Hematopoietic multipotent progenitor cell treated with erythropoietin and hydrocortisone succinate and interleukin-3 and kit ligand, for 6 days (in vitro differentiated cells): ENCODE measurements around the gene CACYBP.

Source experiments
- DNase-seq: peaks from one replicate; pipeline ENCODE4 v3.0.0-alpha.2; 2015

Gene CACYBP

GRCh38 chr1:174999936-175000696 is at the start of gene CACYBP:
Gene CACYBP (plus strand): TSS chr1:174999947. CDS start chr1:175000181, 234 bp downstream.
- peak; percentile 58 for DNase-seq

GRCh38 chr1:174953285-174954072 is 46.3 kb upstream of the CACYBP start:
- DNase-seq: no peak

- no peak for DNase-seq
These were observed 45.7 kb upstream of the CACYBP start for GRCh38 chr1:174954073-174954460.

- DNase-seq: no peak
These were observed 44.8 kb upstream of the CACYBP start for GRCh38 chr1:174954671-174955669.

- DNase-seq: no peak
These were observed 43.7 kb upstream of the CACYBP start for GRCh38 chr1:174956086-174956485.

GRCh38 chr1:174956976-174957375 is 42.8 kb upstream of the CACYBP start:
- DNase-seq: no peak

GRCh38 chr1:174957829-174958228 is 41.9 kb upstream of the CACYBP start:
- no peak for DNase-seq

- DNase-seq: no peak
These were observed 41.4 kb upstream of the CACYBP start for GRCh38 chr1:174958396-174958795.

GRCh38 chr1:174960362-174960761 is 39.4 kb upstream of the CACYBP start:
- no peak for DNase-seq

GRCh38 chr1:174963529-174964125 is 36.1 kb upstream of the CACYBP start:
- peak; percentile 74 for DNase-seq

GRCh38 chr1:174964261-174964971 is 35.3 kb upstream of the CACYBP start:
- DNase-seq: peak; percentile 89

- peak; percentile 49 for DNase-seq
These were observed 34.8 kb upstream of the CACYBP start for GRCh38 chr1:174964972-174965361.

GRCh38 chr1:174965362-174966007 is 34.3 kb upstream of the CACYBP start:
- DNase-seq: peak; percentile 61

- DNase-seq: no peak
These were observed 33.7 kb upstream of the CACYBP start for GRCh38 chr1:174966008-174966572.

- DNase-seq: no peak
These were observed 31.7 kb upstream of the CACYBP start for GRCh38 chr1:174967845-174968705.

GRCh38 chr1:174968750-174969244 is 30.9 kb upstream of the CACYBP start:
- peak; percentile 40 for DNase-seq

- no peak for DNase-seq
These were observed 29.8 kb upstream of the CACYBP start for GRCh38 chr1:174969977-174970376.

- DNase-seq: no peak
These were observed 28.3 kb upstream of the CACYBP start for GRCh38 chr1:174971466-174971865.

- DNase-seq: no peak
These were observed 27.8 kb upstream of the CACYBP start for GRCh38 chr1:174971902-174972301.

GRCh38 chr1:174974711-174975119 is 25.0 kb upstream of the CACYBP start:
- DNase-seq: no peak
